SK-N-MC (cell line): ENCODE measurements around the gene PTPRA.

Source experiments
- EZH2 ChIP-seq: fragments of 200-600 bp; sonication (generic); IDR thresholded peaks from one replicate; pipeline ENCODE4 v1.6.1; 2017; ENCODE audit warnings: antibody characterized with exemption
- POLR2AphosphoS5 ChIP-seq: IDR thresholded peaks from 2 replicates; pipeline ENCODE4 v1.6.1; 2012; ENCODE audit warnings: mild to moderate bottlenecking, low read depth, low read length, borderline replicate concordance

GRCh38 chr20:2871111-2871465, 2.2 kb upstream of the PTPRA start:
- TF ChIP-seq EZH2 (no peak), POLR2AphosphoS5 (no peak)
